K562 (cell line): ENCODE results near the gene FDPS. TPM values are rescaled to one million over a fixed set of nuclear protein-coding genes. Genes with fewer than 3 reads are reported as not detected.
A peak's percentile ranks its signal among the peaks of the same experiment; 100 is the strongest.

Experiments
- ATAC-seq: fragments of 200-7000 bp; cut with Tn5 transposase; 3 replicates; pipeline ENCODE4 v1.9.1; 2020; ENCODE audit warnings: moderate library complexity
- BruUV-seq: library from RNA; stranded (reverse); fragments of 400-500 nt; replicated peaks from 2 replicates; lab custom pipeline; 2021; lab: Mats Ljungman, UMichigan
- CTCF ChIA-PET: fragments of 300-600 bp; formaldehyde crosslinking; extraction: SDS; loops from one replicate; lab custom pipeline; 2021; ENCODE audit warnings: low intra/inter-chr PET ratio; lab: Yijun Ruan, JAX
- POLR2A ChIA-PET: fragments of 300-600, 350-650 bp; sonication (Branson Sonifier 250); formaldehyde crosslinking; extraction: SDS; loops from one replicate; lab custom pipeline; 2021; ENCODE audit warnings: antibody characterized with exemption, inconsistent platforms; lab: Yijun Ruan, JAX
- DNase-seq, 4 experiments: peaks; one replicate each; pipeline versions ENCODE4 v3.0.0 to v3.0.0-alpha.2; 2011 to 2018; ENCODE audit warnings: low spot score in 3 of 4, mixed read lengths in 3 of 4; ENCODE audit errors: extremely low read depth in 1 of 4
- FAIRE-seq: peaks from 2 replicates; lab custom pipeline; 2011; peaks lifted over from hg19 to GRCh38; lab: Jason Lieb, UNC
- H2AFZ ChIP-seq: 2 replicates; pipeline ENCODE4 v1.6.0; 2011; ENCODE audit warnings: low read depth, low read length, control low read depth, inconsistent platforms
- H3K27ac ChIP-seq: fragments of 200-600 bp; 3 replicates; pipeline ENCODE4 v1.8.0; 2011; ENCODE audit warnings: low read depth, mild to moderate bottlenecking, control low read depth, inconsistent platforms, low read length, moderate library complexity, mixed read lengths; ENCODE audit errors: extremely low read depth
- H3K27me3 ChIP-seq, 2 experiments: fragments of 300-600 bp in 1 of 2; 2 replicates in 1 of 2; 3 replicates in 1 of 2; pipeline versions ENCODE4 v1.6.0 to v1.8.0; 2011; ENCODE audit warnings: inconsistent platforms in 2 of 2, low read length in 2 of 2, mild to moderate bottlenecking in 1 of 2, mixed read lengths in 1 of 2, moderate library complexity in 1 of 2; ENCODE audit not compliant: control insufficient read depth in 2 of 2, insufficient read depth in 2 of 2
- H3K36me3 ChIP-seq: fragments of 300-600 bp; 3 replicates; pipeline ENCODE4 v1.8.0; 2011; ENCODE audit warnings: mild to moderate bottlenecking, low read length, inconsistent platforms; ENCODE audit not compliant: control insufficient read depth, insufficient read depth
- H3K4me1 ChIP-seq, 2 experiments: fragments of 200-600 bp in 1 of 2; replicated peaks in 1 of 2; 2 replicates in 1 of 2; 3 replicates in 1 of 2; pipeline versions ENCODE4 v1.5.1 to v1.8.0; 2011; ENCODE audit warnings: inconsistent platforms in 2 of 2, low read length in 2 of 2, mild to moderate bottlenecking in 1 of 2, mixed read lengths in 1 of 2, moderate library complexity in 1 of 2; ENCODE audit not compliant: control insufficient read depth in 2 of 2, insufficient read depth in 2 of 2
- H3K4me2 ChIP-seq: 2 replicates; pipeline ENCODE4 v1.6.1; 2011; ENCODE audit warnings: low read length, control low read depth, inconsistent platforms, mixed read lengths; ENCODE audit not compliant: insufficient read depth
- H3K4me3 ChIP-seq: fragments of 200-600 bp; sonication (generic), shearing (Covaris generic); 2 replicates; pipeline ENCODE4 v1.5.1; 2016; ENCODE audit warnings: control low read depth, inconsistent platforms
- H3K79me2 ChIP-seq: fragments of 200-600 bp; 3 replicates; pipeline ENCODE4 v1.8.0; 2011; ENCODE audit warnings: low read length, inconsistent platforms; ENCODE audit not compliant: control insufficient read depth, insufficient read depth
- H3K9ac ChIP-seq, 2 experiments: 2 replicates each; pipeline versions ENCODE4 v1.6.0 to v1.6.1; 2011; ENCODE audit warnings: low read depth in 2 of 2, low read length in 2 of 2, control low read depth in 1 of 2, inconsistent platforms in 1 of 2, mild to moderate bottlenecking in 1 of 2, mixed read lengths in 1 of 2; ENCODE audit not compliant: insufficient read depth in 1 of 2
- H3K9me1 ChIP-seq: one replicate; pipeline ENCODE4 v1.6.0; 2011; ENCODE audit warnings: inconsistent platforms, mild to moderate bottlenecking, low read length, moderate library complexity; ENCODE audit not compliant: control insufficient read depth, insufficient read depth
- H3K9me3 ChIP-seq: replicated peaks from 2 replicates; pipeline ENCODE4 v1.5.1; 2011; ENCODE audit warnings: low read depth, low read length, inconsistent platforms; ENCODE audit not compliant: control insufficient read depth, insufficient read depth
- H4K20me1 ChIP-seq: replicated peaks from 2 replicates; pipeline ENCODE4 v1.6.1; 2011; ENCODE audit warnings: low read length, inconsistent platforms, mixed read lengths; ENCODE audit not compliant: control insufficient read depth, insufficient read depth
- BRF1 ChIP-seq: IDR thresholded peaks from 3 replicates; pipeline ENCODE4 v1.6.1; 2011; ENCODE audit warnings: borderline replicate concordance, mild to moderate bottlenecking; ENCODE audit not compliant: insufficient read length; ENCODE audit errors: extremely low read depth
- LARP7 ChIP-seq: fragments of 450-650 bp; IDR thresholded peaks from 2 replicates; pipeline ENCODE4 v1.6.1; 2016
- RBM25 ChIP-seq: fragments of 200-400 bp; formaldehyde crosslinking; IDR thresholded peaks from 2 replicates; pipeline ENCODE4 v1.6.1; 2018; ENCODE audit warnings: low read length, low read depth, moderate library complexity; ENCODE audit not compliant: severe bottlenecking
- RBM39 ChIP-seq: fragments of 200-400 bp; formaldehyde crosslinking; optimal IDR thresholded peaks from 2 replicates; pipeline ENCODE3; 2018; ENCODE audit warnings: low read depth, low read length
- ZNF217 ChIP-seq: sonication (generic); formaldehyde crosslinking; IDR thresholded peaks from 2 replicates; pipeline ENCODE4 v1.8.0; 2022; ENCODE audit warnings: mild to moderate bottlenecking, missing genetic modification reagents
- ZNF24 ChIP-seq: fragments of 450-650 bp; IDR thresholded peaks from 2 replicates; pipeline ENCODE4 v1.6.1; 2016
- WGBS: fragments of 100-300 bp; shearing (Covaris generic); methylation state at CpG from one replicate; pipeline ENCODE4 v1.1.6; 2016; ENCODE audit warnings: low coverage, mixed read lengths; ENCODE audit not compliant: insufficient coverage; ENCODE audit errors: missing lambda C conversion rate; 5-methylcytosine and 5-hydroxymethylcytosine counted together
- in situ Hi-C: fragments of 300-500 bp; cut with MboI; formaldehyde crosslinking; loops from 4 replicates; pipeline ENCODE4 v1.15.0; 2018; ENCODE audit warnings: inconsistent platforms, mixed read lengths
- intact Hi-C: fragments of 100-400 bp; cut with micrococcal nuclease; formaldehyde crosslinking; loops from 2 replicates; pipeline ENCODE4 v1.14.2; 2022
- polyA plus RNA-seq, 8 experiments: library from polyadenylated mRNA; depleted of rRNA in 4 of 8; stranded (reverse) in 5 of 8; unstranded in 3 of 8; fragments of >200 nt; fragmentation: Nextera tagmentation in 2 of 8; fragmentation: Illumina TruSeq in 1 of 8; extraction: Ambion mirVana in 2 of 8; extraction: Trizol in 1 of 8; gene quantifications; 2 replicates each; pipeline versions ENCODE4 v1.2.1 to v1.2.3, GENCODE V29; 2011 to 2014; ENCODE audit warnings: inconsistent platforms in 1 of 8, missing spikeins in 1 of 8
- total RNA-seq, 7 experiments: library from RNA; depleted of rRNA in 6 of 7; stranded (reverse); fragments of >200 nt in 6 of 7; fragmentation: Illumina TruSeq in 2 of 7; extraction: Trizol in 2 of 7; gene quantifications; 2 replicates each; pipeline versions ENCODE4 v1.2.1 to v1.2.3, GENCODE V29; 2011 to 2021; ENCODE audit warnings: low replicate concordance in 1 of 7
- TF ChIP-seq, protein P1 (sequence below), 3 experiments: fragments of 200-800 bp in 1 of 3; fragments of 250-450 bp in 1 of 3; fragments of 450-650 bp in 1 of 3; sonication (Bioruptor Pico) in 1 of 3; sonication (Bioruptor generic) in 1 of 3; formaldehyde crosslinking in 1 of 3; IDR thresholded peaks; 2 replicates each; pipeline versions ENCODE4 v1.6.1 to v1.8.0; 2016 to 2022; ENCODE audit warnings: mild to moderate bottlenecking in 2 of 3, missing genetic modification characterization in 2 of 3, missing compliant biosample characterization in 1 of 3, moderate library complexity in 1 of 3
- TF ChIP-seq, protein P2 (sequence below), 2 experiments: fragments of 450-650 bp in 1 of 2; sonication (generic) in 1 of 2; formaldehyde crosslinking in 1 of 2; IDR thresholded peaks in 1 of 2; conservative IDR thresholded peaks in 1 of 2; 2 replicates each; pipeline versions ENCODE4 v1.6.1 to v1.8.1; 2016 to 2023; ENCODE audit warnings: mild to moderate bottlenecking in 2 of 2, moderate library complexity in 2 of 2, inconsistent platforms in 1 of 2, missing genetic modification reagents in 1 of 2

The FDPS gene
- total and polyA plus RNA-seq, 9 of the 15 experiments (the other 6 are each of a cell fraction or from before 2014, with no cell fraction given) = 247 to 884 (median 360) TPM

GRCh38 chr1:155261493-155261851 lies 47.2 kb upstream of the FDPS start:
- BruUV-seq = no TSS peak
- Histone ChIP-seq H3K79me2 (peaks cover 21% of the 10 kb centered on the region), H4K20me1 (no peaks in the 10 kb centered on the region), H3K4me2 (peak overlapping the region; percentile 89), H3K36me3 (peaks cover 71% of the 10 kb centered on the region), H2AFZ (peak overlapping the region; percentile 75), H3K9ac (peak overlapping the region; percentile 83 to 97), H3K9me1 (no peaks in the 10 kb centered on the region)
- in situ Hi-C loops = no loop called here
- WGBS = 2% methylated on average over 9 of the region's 9 CpGs
- ATAC-seq = peak; percentile 2; the same call in 1 of the 3 replicates
- POLR2A ChIA-PET = interaction anchor here (0.6 to 3.8 kb wide), 7 partner anchors 10 to 67 kb away, joined by 3 to 29 read pairs (median 4); partner anchors contain the start of gene CLK2
- TF ChIP-seq, protein P1, sequence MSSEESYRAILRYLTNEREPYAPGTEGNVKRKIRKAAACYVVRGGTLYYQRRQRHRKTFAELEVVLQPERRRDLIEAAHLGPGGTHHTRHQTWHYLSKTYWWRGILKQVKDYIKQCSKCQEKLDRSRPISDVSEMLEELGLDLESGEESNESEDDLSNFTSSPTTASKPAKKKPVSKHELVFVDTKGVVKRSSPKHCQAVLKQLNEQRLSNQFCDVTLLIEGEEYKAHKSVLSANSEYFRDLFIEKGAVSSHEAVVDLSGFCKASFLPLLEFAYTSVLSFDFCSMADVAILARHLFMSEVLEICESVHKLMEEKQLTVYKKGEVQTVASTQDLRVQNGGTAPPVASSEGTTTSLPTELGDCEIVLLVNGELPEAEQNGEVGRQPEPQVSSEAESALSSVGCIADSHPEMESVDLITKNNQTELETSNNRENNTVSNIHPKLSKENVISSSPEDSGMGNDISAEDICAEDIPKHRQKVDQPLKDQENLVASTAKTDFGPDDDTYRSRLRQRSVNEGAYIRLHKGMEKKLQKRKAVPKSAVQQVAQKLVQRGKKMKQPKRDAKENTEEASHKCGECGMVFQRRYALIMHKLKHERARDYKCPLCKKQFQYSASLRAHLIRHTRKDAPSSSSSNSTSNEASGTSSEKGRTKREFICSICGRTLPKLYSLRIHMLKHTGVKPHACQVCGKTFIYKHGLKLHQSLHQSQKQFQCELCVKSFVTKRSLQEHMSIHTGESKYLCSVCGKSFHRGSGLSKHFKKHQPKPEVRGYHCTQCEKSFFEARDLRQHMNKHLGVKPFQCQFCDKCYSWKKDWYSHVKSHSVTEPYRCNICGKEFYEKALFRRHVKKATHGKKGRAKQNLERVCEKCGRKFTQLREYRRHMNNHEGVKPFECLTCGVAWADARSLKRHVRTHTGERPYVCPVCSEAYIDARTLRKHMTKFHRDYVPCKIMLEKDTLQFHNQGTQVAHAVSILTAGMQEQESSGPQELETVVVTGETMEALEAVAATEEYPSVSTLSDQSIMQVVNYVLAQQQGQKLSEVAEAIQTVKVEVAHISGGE (CRISPR knock-in tag; IDR thresholded peaks at IDR 0.05) = peak in 1 of 3 experiments; percentile 46; a peak in 1 of 6 replicates
- no peak for TF ChIP-seq LARP7
- TF ChIP-seq, protein P2, sequence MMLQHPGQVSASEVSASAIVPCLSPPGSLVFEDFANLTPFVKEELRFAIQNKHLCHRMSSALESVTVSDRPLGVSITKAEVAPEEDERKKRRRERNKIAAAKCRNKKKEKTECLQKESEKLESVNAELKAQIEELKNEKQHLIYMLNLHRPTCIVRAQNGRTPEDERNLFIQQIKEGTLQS (IDR thresholded peaks at IDR 0.05) = no peak
- TF ChIP-seq, protein P2 (CRISPR knock-in tag; conservative IDR thresholded peaks at IDR 0.05) = 0 out of 2 replicates have a peak, but pooled peaks have one; percentile 23
- no peak for TF ChIP-seq ZNF217 (CRISPR knock-in tag)
- TF ChIP-seq BRF1 = no peak
- TF ChIP-seq ZNF24 = no peak
- no peak for TF ChIP-seq RBM25
- TF ChIP-seq RBM39 = peak; percentile 26
- TF ChIP-seq, all 486 proteins: peak for 3
- Histone ChIP-seq H3K27me3 (no peaks in the 10 kb centered on the region), H3K4me3 (peak overlapping the region; percentile 65), H3K27ac (peak overlapping the region; percentile 64), H3K9me3 (no peaks in the 10 kb centered on the region), H3K4me1 (peaks cover 7 to 23% of the 10 kb centered on the region in 2 experiments; a peak in 4 of 5 replicates)
- CTCF ChIA-PET = no interaction called here
- FAIRE-seq = no peak
- DNase-seq = peak in 1 of 4 experiments; percentile 30
- intact Hi-C loops = no loop called here
